NCI-H2029 treated with DMSO at 0.1 percent for 48 hours (cell line): ENCODE data around the gene TSPAN16.

Experiments
- DNase-seq: peaks from one replicate; lab custom pipeline; 2025; lab: John Stamatoyannopoulos, UW

Gene TSPAN16

DNA sequence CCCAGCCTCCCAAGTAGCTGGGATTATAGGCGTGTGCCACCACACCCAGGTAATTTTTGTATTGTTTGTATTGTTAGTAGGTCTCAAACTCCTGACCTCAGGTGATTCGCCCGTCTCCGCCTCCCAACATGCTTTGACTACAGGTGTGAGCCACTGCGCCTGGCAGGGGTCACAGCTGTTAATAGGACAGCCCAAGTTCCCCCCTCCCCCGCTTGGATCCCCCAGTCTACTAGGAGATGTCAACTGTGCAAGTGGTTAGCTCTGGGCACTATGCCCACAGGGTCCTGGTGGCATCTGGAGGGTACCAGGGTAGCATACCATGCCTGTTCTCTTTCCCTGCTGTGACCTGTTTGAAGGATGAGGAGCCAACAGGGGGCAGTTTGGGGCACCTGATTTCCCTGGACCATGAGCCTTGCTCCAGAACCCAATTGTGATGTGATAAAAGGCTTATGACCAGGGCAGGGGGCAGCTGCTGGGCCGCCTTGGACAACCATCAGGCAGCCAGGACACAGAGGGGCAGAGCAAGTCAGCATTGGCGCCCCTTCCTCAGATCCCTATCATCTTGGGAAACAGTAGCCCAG is at the start of gene TSPAN16:
Gene TSPAN16, plus strand, starts transcription at position 496 of the 581 bp plus-strand sequence. CDS start 138 bp downstream, outside the sequence.
- no peak for DNase-seq

DNA sequence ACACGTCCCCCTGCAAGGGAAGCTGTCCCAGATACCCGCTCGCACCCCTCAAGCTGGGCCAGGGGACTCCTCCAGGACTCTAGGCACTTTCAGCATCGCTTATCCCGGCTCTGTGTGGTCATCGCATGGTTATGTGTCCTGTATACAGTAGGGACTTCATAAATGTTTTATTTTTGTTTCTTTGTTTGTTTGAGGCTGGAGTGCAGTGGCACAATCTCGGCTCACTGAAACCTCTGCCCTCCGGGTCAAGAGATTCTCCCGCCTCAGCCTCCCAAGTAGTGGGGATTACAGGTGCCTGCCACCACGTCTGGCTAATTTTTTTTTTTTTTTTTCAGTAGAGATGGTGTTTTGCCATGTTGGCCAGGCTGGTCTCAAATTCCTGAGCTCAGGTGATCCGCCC is 49.0 kb upstream of the TSPAN16 start:
- no peak for DNase-seq

DNA sequence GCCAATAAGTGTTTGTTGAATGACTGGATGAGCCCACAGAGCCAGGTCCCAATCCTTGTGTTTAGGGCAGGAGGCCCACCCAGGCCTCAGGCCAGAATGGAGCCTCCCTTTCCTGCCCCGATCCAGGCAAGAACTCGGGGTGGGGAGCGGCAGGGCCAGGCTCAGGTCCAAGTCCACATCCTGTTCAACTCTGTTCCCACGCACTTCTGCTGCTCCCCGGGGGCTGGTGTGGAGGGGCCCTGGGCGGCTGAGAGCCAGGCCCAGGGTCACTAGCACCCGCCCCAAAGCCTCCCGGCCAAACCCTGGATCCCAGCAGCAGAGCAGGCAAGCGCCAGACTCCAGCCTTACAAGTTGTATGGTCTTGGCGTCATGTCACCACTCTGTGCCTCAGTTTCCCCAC is 48.6 kb upstream of the TSPAN16 start:
- no peak for DNase-seq

GRCh38 chr19:11247934-11248333 is 48.0 kb upstream of the TSPAN16 start:
- DNase-seq: no peak

GRCh38 chr19:11248852-11249251 is 47.1 kb upstream of the TSPAN16 start:
- DNase-seq: no peak

GRCh38 chr19:11251217-11251616 is 44.7 kb upstream of the TSPAN16 start:
- DNase-seq: no peak

- DNase-seq: no peak
Observed at GRCh38 chr19:11251650-11252314, 44.2 kb upstream of the TSPAN16 start.

DNA sequence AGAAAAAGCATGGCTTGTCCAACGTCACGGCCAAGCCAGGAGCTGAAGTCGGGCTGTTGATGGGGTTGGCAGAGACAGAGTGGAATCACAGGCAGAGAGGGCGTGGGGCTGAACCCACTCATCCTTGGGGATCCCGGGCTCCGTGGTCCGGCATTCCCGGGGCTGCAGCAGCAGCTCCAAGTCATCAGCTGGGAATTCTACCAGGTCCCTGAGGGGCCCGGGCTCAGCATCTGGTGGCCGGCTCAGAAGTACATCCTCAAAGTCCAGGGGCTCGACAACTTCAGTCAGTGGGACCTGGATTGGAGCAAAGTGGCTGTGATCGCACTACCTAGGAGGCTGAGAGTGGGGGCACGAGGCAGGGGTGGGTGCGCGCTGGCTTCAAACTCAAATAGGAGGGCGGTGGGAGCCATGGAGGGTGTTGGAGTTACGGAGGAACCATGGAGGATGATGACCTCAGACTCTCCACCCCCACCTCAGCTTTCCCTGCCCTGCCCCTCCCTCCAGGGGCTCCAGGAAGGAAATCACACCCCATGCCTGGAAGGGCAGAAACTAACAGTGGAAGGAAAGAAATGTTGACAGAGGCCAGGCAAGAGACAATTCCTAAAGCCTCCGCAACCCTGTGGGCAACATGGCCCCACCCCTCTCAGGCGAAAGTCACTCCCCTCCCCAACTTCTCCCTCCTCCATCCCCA is 43.1 kb upstream of the TSPAN16 start:
- no peak for DNase-seq

DNA sequence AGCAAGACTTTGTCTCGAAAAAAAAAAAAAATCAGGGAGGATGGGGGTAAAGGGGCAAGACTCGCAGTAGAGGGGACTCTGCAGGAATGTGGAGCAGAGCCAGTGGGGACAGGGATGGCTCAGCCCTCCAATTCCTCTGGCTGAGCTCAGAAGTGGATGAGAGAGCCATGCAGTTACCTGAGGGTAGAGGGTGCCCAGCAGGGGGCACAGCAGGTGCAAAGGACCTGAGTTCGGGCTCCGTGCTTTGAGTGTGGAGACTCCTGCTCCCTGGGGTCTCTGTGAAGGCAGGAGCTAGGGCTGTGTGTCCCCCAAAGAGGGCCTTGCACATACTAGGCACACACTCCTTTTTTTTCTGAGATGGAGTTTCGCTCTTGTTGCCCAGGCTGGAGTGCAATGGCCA is 41.3 kb upstream of the TSPAN16 start:
- DNase-seq: no peak

- DNase-seq: no peak
Observed at GRCh38 chr19:11256189-11256588, 39.8 kb upstream of the TSPAN16 start.

GRCh38 chr19:11257846-11258380 is 38.0 kb upstream of the TSPAN16 start:
- DNase-seq: no peak

- DNase-seq: no peak
Observed at GRCh38 chr19:11260996-11261395, 35.0 kb upstream of the TSPAN16 start.

DNA sequence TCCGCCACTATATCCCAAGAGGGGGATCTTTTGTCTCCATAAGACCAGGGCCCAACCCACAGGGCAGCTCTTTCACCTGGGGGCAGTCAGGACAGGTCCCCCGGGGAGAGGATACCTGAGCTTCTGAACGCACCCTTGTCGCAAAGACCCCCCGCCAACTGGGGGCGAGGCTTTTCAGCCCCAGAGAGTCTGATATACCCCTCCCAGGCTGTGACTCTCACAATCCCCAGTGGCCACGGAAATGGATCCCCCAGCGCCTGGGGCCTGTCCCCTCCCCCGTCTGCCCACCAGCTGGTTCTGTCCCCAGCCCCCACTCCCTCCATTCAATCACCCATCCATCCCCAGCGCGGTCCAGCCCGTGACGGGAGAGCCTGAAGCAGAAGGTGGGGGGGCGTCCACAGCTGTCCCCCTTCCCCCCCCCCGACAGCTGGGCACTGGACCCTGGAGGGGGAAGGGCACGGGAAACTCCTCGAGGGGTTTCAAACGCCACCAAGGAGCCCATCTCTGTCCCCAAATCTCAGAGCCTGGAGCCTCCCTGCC is 34.5 kb upstream of the TSPAN16 start:
- DNase-seq: no peak

DNA sequence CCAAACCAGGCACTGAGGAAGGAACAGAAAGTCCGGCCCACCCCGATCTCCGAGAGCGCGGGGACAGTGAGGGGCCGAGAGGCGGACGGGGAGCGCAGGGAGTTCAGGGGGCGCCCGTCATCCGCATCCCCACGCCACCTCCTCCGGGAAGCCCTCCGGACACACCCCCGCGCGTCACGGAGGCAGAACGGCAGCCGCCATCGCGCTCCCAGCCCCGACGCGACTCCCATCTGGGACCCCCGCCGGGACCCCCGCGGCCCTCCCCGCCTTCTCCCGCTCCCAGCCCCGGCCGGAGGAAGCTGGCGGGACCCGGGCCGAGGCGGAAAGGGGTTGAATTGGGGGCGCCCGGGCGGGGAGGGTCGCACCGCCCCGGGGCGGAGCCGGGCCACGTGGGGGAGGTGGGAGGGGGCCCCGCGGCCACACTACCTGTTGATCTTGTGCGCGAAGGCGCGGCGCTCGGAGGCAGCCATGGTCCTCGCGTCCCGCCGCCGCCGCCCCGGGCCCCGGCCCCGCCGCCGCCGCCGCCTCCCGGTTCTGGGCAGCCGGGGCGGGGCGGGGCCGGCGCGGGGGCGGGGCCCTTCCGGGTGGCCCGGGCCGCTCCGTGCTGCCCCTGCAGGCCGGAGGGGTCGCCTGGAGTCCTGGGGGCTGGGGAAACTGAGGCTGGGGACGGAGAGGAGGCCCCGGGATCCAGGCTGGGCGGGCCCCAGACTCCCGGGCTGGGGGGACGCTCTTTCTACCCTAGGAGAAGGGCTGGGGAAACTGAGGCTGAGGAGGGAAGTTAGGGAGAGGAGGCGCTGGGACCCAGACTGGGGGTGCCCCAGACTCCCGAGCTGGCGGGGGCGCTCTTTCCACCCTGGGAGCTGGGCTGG is 33.8 kb upstream of the TSPAN16 start, which contains the start of gene DOCK6:
Gene DOCK6, minus strand, starts transcription at position 554 of the 869 bp plus-strand sequence. Its CDS starts 84 bp downstream, at position 470.
- no peak for DNase-seq

DNA sequence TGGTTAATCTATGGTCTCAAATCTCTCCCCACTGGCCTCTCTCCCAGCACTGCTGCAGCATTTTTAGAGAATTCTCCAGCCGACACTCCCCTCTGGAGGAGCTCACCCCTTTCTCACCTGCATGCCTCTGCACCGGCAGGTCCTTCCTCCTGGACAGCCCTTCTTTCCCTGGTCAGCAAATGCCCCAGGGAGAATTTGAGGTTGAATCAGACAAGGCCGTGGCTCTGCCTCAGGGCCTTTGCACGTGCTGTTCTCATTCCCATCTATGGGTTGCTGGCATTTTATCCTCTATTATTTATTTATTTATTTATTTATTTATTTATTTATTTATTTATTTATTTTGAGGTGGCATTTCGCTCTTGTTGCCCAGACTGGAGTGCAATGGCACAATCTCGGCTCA is 32.2 kb upstream of the TSPAN16 start:
- DNase-seq: no peak

DNA sequence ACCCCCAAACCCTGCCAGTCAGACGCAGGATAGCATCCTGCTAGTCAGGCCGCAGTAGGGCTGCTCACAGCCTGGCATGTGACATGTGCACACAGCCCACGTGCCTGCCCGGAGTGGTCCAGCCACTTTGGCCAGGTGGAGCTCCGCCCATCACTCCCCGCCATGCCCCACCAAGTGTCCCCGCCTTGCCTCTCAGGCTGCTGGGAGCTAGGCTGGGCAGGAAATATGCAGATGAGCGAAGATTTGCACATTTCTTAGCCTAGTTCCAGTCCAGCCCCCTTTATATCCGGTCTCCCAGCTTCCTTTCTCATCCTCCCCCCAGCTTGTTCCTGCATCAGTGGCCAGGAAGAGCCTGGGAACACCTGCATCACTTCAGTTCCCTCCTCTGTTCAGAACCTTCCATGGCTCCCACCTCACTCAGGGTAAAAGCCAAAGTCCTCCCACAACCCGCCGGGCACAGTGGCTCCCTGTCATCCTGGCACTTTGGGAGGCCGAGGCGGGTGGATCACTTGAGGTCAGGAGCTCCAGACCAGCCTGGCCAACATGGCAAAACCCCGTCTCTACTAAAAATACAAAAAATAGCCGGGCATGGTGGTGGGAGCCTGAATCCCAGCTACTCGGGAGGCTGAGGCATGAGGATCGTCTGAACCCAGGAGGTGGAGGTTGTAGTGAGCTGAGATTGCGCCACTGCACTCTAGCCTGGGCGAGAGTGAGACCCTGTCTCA is 31.3 kb upstream of the TSPAN16 start:
- no peak for DNase-seq

DNA sequence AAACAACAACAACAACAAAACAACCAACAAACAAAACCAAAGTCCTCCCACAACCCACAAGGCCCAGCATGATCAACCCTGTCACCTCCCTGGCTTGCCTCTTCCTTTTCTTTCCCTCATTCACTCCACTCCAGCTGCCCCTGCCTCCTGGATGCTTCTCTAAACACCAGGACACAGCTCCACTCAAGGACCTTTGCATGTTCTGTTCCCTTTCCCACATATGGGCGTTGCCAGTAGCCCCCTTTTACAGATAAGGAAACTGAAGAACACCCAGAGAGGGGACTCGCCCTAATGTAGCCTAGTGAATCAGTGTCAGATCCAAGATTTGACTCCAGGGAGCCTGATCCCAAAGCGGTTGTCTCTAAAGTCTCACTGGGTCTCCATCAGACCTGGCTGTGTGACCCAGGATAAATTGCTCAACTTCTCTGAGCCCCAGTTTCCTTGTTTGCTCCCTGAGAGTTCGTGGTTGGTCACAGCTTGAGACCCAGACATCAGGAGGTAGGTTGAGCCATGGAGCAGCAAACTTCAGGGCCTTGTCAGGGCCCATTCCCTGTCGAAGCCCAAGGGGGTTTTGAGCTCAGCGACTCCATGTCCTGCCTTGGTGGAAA is 30.7 kb upstream of the TSPAN16 start:
- DNase-seq: no peak

- no peak for DNase-seq
Observed at GRCh38 chr19:11265785-11266236, 30.1 kb upstream of the TSPAN16 start.

DNA sequence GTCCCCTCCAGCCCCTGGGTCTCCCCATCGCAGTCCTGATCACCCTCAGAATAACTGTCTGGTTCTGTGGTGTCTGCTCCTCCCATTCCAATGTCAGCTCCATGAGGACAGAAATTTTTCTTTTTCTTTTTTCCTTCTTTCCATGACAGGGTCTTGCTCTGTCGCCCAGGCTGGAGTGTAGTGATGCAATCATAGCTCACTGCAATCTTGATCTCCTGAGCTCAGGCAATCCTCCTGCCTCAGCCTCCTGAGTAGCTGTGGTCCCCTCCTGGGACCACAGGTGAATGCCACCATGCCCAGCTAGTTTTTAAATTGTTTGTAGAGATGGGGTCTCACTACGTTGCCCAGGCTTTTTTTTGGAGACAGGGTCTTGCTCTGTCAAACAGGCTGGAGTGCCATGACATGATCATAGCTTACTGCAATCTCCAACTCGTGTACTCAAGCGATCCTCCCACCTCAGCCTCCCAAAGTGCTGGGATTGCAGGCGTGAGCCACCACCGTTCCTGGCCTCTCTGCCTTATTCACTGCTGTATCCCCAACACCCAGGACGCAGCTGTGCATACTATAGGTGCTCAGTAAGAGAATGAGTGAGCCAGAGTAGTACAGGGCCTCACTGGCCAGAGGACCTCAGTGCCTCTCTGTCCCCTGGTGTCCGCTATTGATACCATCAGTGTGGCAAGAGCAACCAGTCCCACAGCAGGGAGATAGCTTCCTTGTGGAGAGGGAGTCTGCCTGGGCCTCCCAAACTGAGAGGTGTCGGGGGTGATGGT is 28.5 kb upstream of the TSPAN16 start:
- DNase-seq: no peak

- no peak for DNase-seq
Observed at GRCh38 chr19:11268783-11269267, 27.1 kb upstream of the TSPAN16 start.
